SK-N-SH (cell line): Measurements from ENCODE around the gene RIPK4. TPM values are rescaled to one million over a fixed set of nuclear protein-coding genes. Genes with fewer than 3 reads are reported as not detected.

ENCODE experiments used
- CTCF ChIA-PET: fragments of 300-600, 350-600 bp; formaldehyde crosslinking; extraction: SDS; loops from one replicate; lab custom pipeline; 2021; lab: Yijun Ruan, JAX
- POLR2A ChIA-PET: fragments of 350-600 bp; sonication (Branson Sonifier 250); formaldehyde crosslinking; extraction: SDS; loops from one replicate; lab custom pipeline; 2020; ENCODE audit warnings: antibody characterized with exemption, inconsistent platforms; lab: Yijun Ruan, JAX
- DNase-seq: peaks from one replicate; pipeline ENCODE4 v3.0.0; 2012
- H2AFZ ChIP-seq: fragments of 200-600 bp; sonication (generic); 2 replicates; pipeline ENCODE4 v1.8.1; 2016; ENCODE audit warnings: antibody characterized with exemption, mild to moderate bottlenecking, low read depth
- H3F3A ChIP-seq: fragments of 200-600 bp; sonication (generic); replicated peaks from 2 replicates; pipeline ENCODE3; 2016; ENCODE audit warnings: antibody characterized with exemption, mild to moderate bottlenecking; ENCODE audit not compliant: insufficient read depth
- H3K27ac ChIP-seq, 2 experiments: fragments of 200-500 bp in 1 of 2; fragments of 200-600 bp in 1 of 2; sonication (Bioruptor generic) in 1 of 2; sonication (generic), shearing (Covaris generic) in 1 of 2; 2 replicates each; pipeline versions ENCODE4 v1.5.1 to v1.6.1; 2014 to 2016; ENCODE audit warnings: low read depth in 2 of 2, inconsistent platforms in 1 of 2, low read length in 1 of 2, mild to moderate bottlenecking in 1 of 2, mixed read lengths in 1 of 2
- H3K27me3 ChIP-seq: fragments of 200-600 bp; sonication (generic), shearing (Covaris generic); 2 replicates; pipeline ENCODE4 v1.6.1; 2016; ENCODE audit warnings: mixed run types; ENCODE audit not compliant: insufficient read depth
- H3K36me3 ChIP-seq, 2 experiments: fragments of 200-500 bp in 1 of 2; fragments of 200-600 bp in 1 of 2; sonication (Bioruptor generic) in 1 of 2; sonication (generic) in 1 of 2; replicated peaks in 1 of 2; 2 replicates each; pipeline versions ENCODE3 to v1.5.1; 2014 to 2016; ENCODE audit warnings: low read length in 1 of 2, mild to moderate bottlenecking in 1 of 2; ENCODE audit not compliant: insufficient read depth in 2 of 2, control insufficient read depth in 1 of 2
- H3K4me1 ChIP-seq, 2 experiments: fragments of 200-500 bp in 1 of 2; fragments of 200-600 bp in 1 of 2; sonication (Bioruptor generic) in 1 of 2; sonication (generic), shearing (Covaris generic) in 1 of 2; 2 replicates each; pipeline versions ENCODE4 v1.5.1 to v1.6.1; 2014 to 2016; ENCODE audit warnings: low read depth in 1 of 2, low read length in 1 of 2, mixed run types in 1 of 2; ENCODE audit not compliant: insufficient read depth in 2 of 2, control insufficient read depth in 1 of 2
- H3K4me2 ChIP-seq: fragments of 200-600 bp; sonication (generic), shearing (Covaris generic); 2 replicates; pipeline ENCODE4 v1.6.1; 2017; ENCODE audit warnings: mixed run types
- H3K4me3 ChIP-seq, 2 experiments: fragments of 200-500 bp in 1 of 2; fragments of 200-600 bp in 1 of 2; sonication (Bioruptor generic) in 1 of 2; sonication (generic), shearing (Covaris generic) in 1 of 2; 2 replicates each; pipeline versions ENCODE4 v1.5.1 to v1.8.1; 2014 to 2016; ENCODE audit warnings: low read depth in 2 of 2, inconsistent platforms in 1 of 2, low read length in 1 of 2, mild to moderate bottlenecking in 1 of 2, mixed read lengths in 1 of 2, moderate library complexity in 1 of 2
- H3K79me2 ChIP-seq: fragments of 200-600 bp; sonication (generic); 2 replicates; pipeline ENCODE4 v1.8.1; 2017; ENCODE audit warnings: mild to moderate bottlenecking; ENCODE audit not compliant: insufficient read depth
- H3K9ac ChIP-seq: fragments of 200-600 bp; sonication (generic); 2 replicates; pipeline ENCODE4 v1.6.1; 2017; ENCODE audit warnings: mixed run types
- H3K9me2 ChIP-seq: fragments of 200-600 bp; sonication (generic); 2 replicates; pipeline ENCODE4 v1.6.1; 2017; ENCODE audit warnings: mixed run types
- H3K9me3 ChIP-seq: fragments of 200-600 bp; sonication (generic); 2 replicates; pipeline ENCODE4 v1.6.1; 2017; ENCODE audit warnings: mixed run types, mild to moderate bottlenecking, moderate library complexity
- H4K20me1 ChIP-seq: fragments of 200-600 bp; sonication (generic); 2 replicates; pipeline ENCODE4 v1.6.1; 2017; ENCODE audit warnings: mild to moderate bottlenecking, mixed run types; ENCODE audit not compliant: insufficient read depth
- EZH2phosphoT487 ChIP-seq: fragments of 200-600 bp; sonication (generic); IDR thresholded peaks from 2 replicates; pipeline ENCODE4 v1.6.1; 2017; ENCODE audit warnings: low read depth, mixed run types, mild to moderate bottlenecking, antibody characterized with exemption, moderate library complexity, borderline replicate concordance
- FOXM1 ChIP-seq: IDR thresholded peaks from 2 replicates; pipeline ENCODE4 v1.4.0; 2012; ENCODE audit warnings: low read depth, mild to moderate bottlenecking
- IRF3 ChIP-seq: fragments of 150-350 bp; IDR thresholded peaks from 2 replicates; pipeline ENCODE4 v1.6.1; 2016; ENCODE audit warnings: mild to moderate bottlenecking, low read depth, low read length
- JUND ChIP-seq: IDR thresholded peaks from 2 replicates; pipeline ENCODE4 v1.4.0; 2012
- MAX ChIP-seq: IDR thresholded peaks from 2 replicates; pipeline ENCODE4 v1.4.0; 2012; ENCODE audit warnings: low read depth
- MEF2A ChIP-seq: IDR thresholded peaks from 2 replicates; pipeline ENCODE4 v1.4.0; 2012; ENCODE audit warnings: low read depth, borderline replicate concordance
- NRF1 ChIP-seq: IDR thresholded peaks from 2 replicates; pipeline ENCODE4 v1.6.1; 2012; ENCODE audit warnings: low read depth, mild to moderate bottlenecking, low read length
- PBX3 ChIP-seq: IDR thresholded peaks from 2 replicates; pipeline ENCODE4; 2012
- POLR2AphosphoS5 ChIP-seq: IDR thresholded peaks from 2 replicates; pipeline ENCODE4 v1.6.1; 2012; ENCODE audit warnings: low read depth, low read length
- RAD21 ChIP-seq: IDR thresholded peaks from 2 replicates; pipeline ENCODE4 v1.6.1; 2012; ENCODE audit warnings: mild to moderate bottlenecking, low read length
- REST ChIP-seq: IDR thresholded peaks from 2 replicates; pipeline ENCODE4 v1.6.1; 2012; ENCODE audit warnings: mild to moderate bottlenecking, low read depth, low read length, moderate library complexity
- RFX5 ChIP-seq: IDR thresholded peaks from 2 replicates; pipeline ENCODE4 v1.6.1; 2012; ENCODE audit warnings: mild to moderate bottlenecking, improper control_type of control experiment, low read length
- RXRA ChIP-seq: IDR thresholded peaks from 2 replicates; pipeline ENCODE4 v1.4.0; 2012; ENCODE audit warnings: low read depth, mild to moderate bottlenecking, borderline replicate concordance
- SIN3A ChIP-seq: IDR thresholded peaks from 2 replicates; pipeline ENCODE4 v1.6.1; 2012; ENCODE audit warnings: low read depth, mild to moderate bottlenecking, low read length, moderate library complexity, borderline replicate concordance
- TAF1 ChIP-seq: IDR thresholded peaks from 2 replicates; pipeline ENCODE4 v1.6.1; 2012; ENCODE audit warnings: low read depth, mild to moderate bottlenecking, low read length, moderate library complexity, borderline replicate concordance
- TCF12 ChIP-seq: IDR thresholded peaks from 2 replicates; pipeline ENCODE4 v1.4.0; 2012
- USF1 ChIP-seq: IDR thresholded peaks from 2 replicates; pipeline ENCODE4 v1.4.0; 2012; ENCODE audit warnings: low read depth, borderline replicate concordance
- ZBTB33 ChIP-seq: IDR thresholded peaks from 2 replicates; pipeline ENCODE4 v1.4.0; 2012; ENCODE audit warnings: low read depth, borderline replicate concordance
- WGBS: methylation state at CpG from one replicate; pipeline ENCODE4 v1.1.6; 2017; ENCODE audit warnings: low lambda C conversion rate; 5-methylcytosine and 5-hydroxymethylcytosine counted together
- polyA plus RNA-seq, 3 experiments: library from polyadenylated mRNA; depleted of rRNA; stranded (reverse); fragments of >200 nt; gene quantifications; 2 replicates each; pipeline ENCODE4 v1.2.3, GENCODE V29; 2012

RIPK4 gene
- polyA plus RNA-seq, 1 of the 3 experiments (the other 2 are of a cell fraction), result 11.0 TPM

- POLR2A ChIA-PET, result no interaction called here
- H3K27ac ChIP-seq, result no peak overlapping the region
- H3K4me3 ChIP-seq, result no peak overlapping the region
- WGBS, result 87% methylated on average over 10 of the region's 10 CpGs
- H3K36me3 ChIP-seq, result peaks cover 0 to 14% of the 10 kb centered on the region in 2 experiments
- H3K9me2 ChIP-seq, result no peaks in the 10 kb centered on the region
- TF ChIP-seq PBX3 (no peak), IRF3 (no peak), POLR2AphosphoS5 (no peak)
- no peaks in the 10 kb centered on the region for H3K4me1 ChIP-seq
- H3K79me2 ChIP-seq, result no peaks in the 10 kb centered on the region
- CTCF ChIA-PET, result interaction anchor here (1.0 to 5.8 kb wide), 2 partner anchors 17 to 22 kb away, joined by 3 to 17 read pairs; no protein-coding TSS in a partner anchor
- no peak overlapping the region for H2AFZ ChIP-seq
- H3K4me2 ChIP-seq, result no peak overlapping the region
- no peaks in the 10 kb centered on the region for H3F3A ChIP-seq
- no peaks in the 10 kb centered on the region; the same call in 1 of the 2 replicates for H3K27me3 ChIP-seq
- H3K9ac ChIP-seq, result no peak overlapping the region
- H3K9me3 ChIP-seq, result no peaks in the 10 kb centered on the region; the same call in 1 of the 2 replicates
- H4K20me1 ChIP-seq, result no peaks in the 10 kb centered on the region
- no peak for DNase-seq
Observed at GRCh38 chr21:41794600-41794999, 27.7 kb upstream of the RIPK4 start.

- Histone ChIP-seq H3K36me3 (no peaks in the 10 kb centered on the region), H3K9ac (no peak overlapping the region), H3K79me2 (no peaks in the 10 kb centered on the region), H3K27ac (no peak overlapping the region), H4K20me1 (no peaks in the 10 kb centered on the region), H3K9me2 (no peaks in the 10 kb centered on the region), H3K27me3 (no peaks in the 10 kb centered on the region; the same call in 1 of the 2 replicates), H2AFZ (no peak overlapping the region), H3K4me2 (no peak overlapping the region), H3K4me3 (no peak overlapping the region), H3F3A (no peaks in the 10 kb centered on the region), H3K4me1 (no peaks in the 10 kb centered on the region), H3K9me3 (no peaks in the 10 kb centered on the region; the same call in 1 of the 2 replicates)
- no peak for DNase-seq
- CTCF ChIA-PET, result interaction anchor here (1.2 to 5.8 kb wide), 2 partner anchors 24 to 333 kb away, joined by 3 to 17 read pairs; no protein-coding TSS in a partner anchor
- POLR2A ChIA-PET, result no interaction called here
- 29% methylated on average over 3 of the region's 3 CpGs for WGBS
- no peak for TF ChIP-seq TAF1
- TF ChIP-seq RXRA, result no peak
- TF ChIP-seq RFX5, result no peak
- TF ChIP-seq ZBTB33, result no peak
- TF ChIP-seq REST, result no peak
- TF ChIP-seq RAD21, result no peak
- TF ChIP-seq NRF1, result no peak
- TF ChIP-seq FOXM1, result no peak
- no peak for TF ChIP-seq SIN3A
- TF ChIP-seq MAX, result no peak
- no peak for TF ChIP-seq JUND
- no peak for TF ChIP-seq EZH2phosphoT487
- no peak for TF ChIP-seq MEF2A
- TF ChIP-seq USF1, result no peak
- TF ChIP-seq POLR2AphosphoS5, result no peak
- TF ChIP-seq TCF12, result no peak
Observed at GRCh38 chr21:41792711-41793110, 25.9 kb upstream of the RIPK4 start.
